A549 (cell line): ENCODE results near the gene STAT4.

Experiments used
- BHLHE40 ChIP-seq: IDR thresholded peaks from 2 replicates; pipeline ENCODE4 v1.6.1; 2012; ENCODE audit warnings: low read depth, low read length, inconsistent platforms
- CHD4 ChIP-seq: fragments of 200-600 bp; sonication (generic); IDR thresholded peaks from 2 replicates; pipeline ENCODE4 v1.6.1; 2016; ENCODE audit warnings: antibody characterized with exemption, mild to moderate bottlenecking, borderline replicate concordance
- CTCF ChIP-seq: fragments of >200 bp; sonication (Bioruptor Twin); formaldehyde crosslinking; IDR thresholded peaks from 3 replicates; pipeline ENCODE4 v1.5.1; 2016
- ELK1 ChIP-seq: fragments of 150-350 bp; IDR thresholded peaks from 2 replicates; pipeline ENCODE4 v1.6.1; 2014; ENCODE audit warnings: low read depth, mild to moderate bottlenecking, low read length
- POLR2A ChIP-seq: IDR thresholded peaks from 2 replicates; pipeline ENCODE4 v1.6.1; 2012; ENCODE audit warnings: mild to moderate bottlenecking, low read length
- RCOR1 ChIP-seq: fragments of 150-350 bp; IDR thresholded peaks from 2 replicates; pipeline ENCODE4 v1.6.1; 2014; ENCODE audit warnings: antibody characterized with exemption, low read length, low read depth
- RNF2 ChIP-seq: fragments of 200-600 bp; sonication (generic); IDR thresholded peaks from 2 replicates; pipeline ENCODE4 v1.6.1; 2016; ENCODE audit warnings: low read depth, mild to moderate bottlenecking, antibody characterized with exemption, moderate library complexity, borderline replicate concordance
- SREBF2 ChIP-seq: fragments of 450-650 bp; IDR thresholded peaks from 2 replicates; pipeline ENCODE4 v1.6.1; 2014; ENCODE audit warnings: mild to moderate bottlenecking, moderate library complexity
- USF2 ChIP-seq: fragments of 450-650 bp; IDR thresholded peaks from 2 replicates; pipeline ENCODE4 v1.6.1; 2014; ENCODE audit warnings: antibody characterized with exemption
- ZSCAN20 ChIP-seq: fragments of 250-450 bp; sonication (Bioruptor Pico); IDR thresholded peaks from 2 replicates; pipeline ENCODE4 v1.8.0; 2022; ENCODE audit warnings: mild to moderate bottlenecking, moderate library complexity

- no peak for TF ChIP-seq ELK1
- TF ChIP-seq CTCF = no peak
- TF ChIP-seq SREBF2 = no peak
- TF ChIP-seq RNF2 = no peak
- no peak for TF ChIP-seq POLR2A
- TF ChIP-seq RCOR1 = no peak
- no peak for TF ChIP-seq CHD4
- no peak for TF ChIP-seq USF2
- no peak for TF ChIP-seq BHLHE40
- TF ChIP-seq ZSCAN20 (CRISPR knock-in tag) = no peak
Observed at GRCh38 chr2:191108331-191108730, 42.5 kb downstream of the STAT4 start.
